ENCODE measurements around the gene PDE2A.

- TF ChIP-seq GATA3 (IDR thresholded peaks at IDR 0.05; ENCODE audit: low read depth, low read length) = no peak
- TF ChIP-seq GATA2 (IDR thresholded peaks at IDR 0.05; ENCODE audit: low read depth, low read length) = no peak
These were observed 65.2 kb downstream of the PDE2A start for GRCh38 chr11:72609045-72609444.
